Smooth muscle cell of the brain vasculature (primary cell): ENCODE data around the gene MORN5.

Source experiments
- DNase-seq: peaks from one replicate; pipeline ENCODE4 v3.0.0-alpha.2; 2012; ENCODE audit warnings: low read depth, low spot score

Gene MORN5

GRCh38 chr9:122228568-122229484 lies 69.1 kb downstream of the MORN5 start, which contains the start of gene LHX6:
LHX6 (minus strand) TSS chr9:122228957; CDS start chr9:122228740, 217 bp downstream.
- no peak for DNase-seq

- no peak for DNase-seq
These were observed 69.8 kb downstream of the MORN5 start for GRCh38 chr9:122229485-122229837.

GRCh38 chr9:122232796-122233306 lies 73.1 kb downstream of the MORN5 start:
- no peak for DNase-seq

GRCh38 chr9:122234022-122234748 lies 74.5 kb downstream of the MORN5 start:
- DNase-seq = no peak

GRCh38 chr9:122236681-122237080 lies 77.0 kb downstream of the MORN5 start:
- DNase-seq = no peak

- DNase-seq = no peak
These were observed 80.0 kb downstream of the MORN5 start for GRCh38 chr9:122239722-122240121.

- DNase-seq = no peak
These were observed 84.6 kb downstream of the MORN5 start for GRCh38 chr9:122244349-122244748.

GRCh38 chr9:122246666-122247065 lies 87.0 kb downstream of the MORN5 start:
- no peak for DNase-seq

GRCh38 chr9:122248448-122248865 lies 88.7 kb downstream of the MORN5 start:
- DNase-seq = no peak
